ENCODE data around the gene GBE1.
A peak's percentile ranks its signal among the peaks of the same experiment; 100 is the strongest.
"Not testable (repeated sequence)": the region's sequence is repeated elsewhere in the genome, so short reads cannot be mapped to it uniquely, and the experiment has no call there.

GBE1 gene

DNA sequence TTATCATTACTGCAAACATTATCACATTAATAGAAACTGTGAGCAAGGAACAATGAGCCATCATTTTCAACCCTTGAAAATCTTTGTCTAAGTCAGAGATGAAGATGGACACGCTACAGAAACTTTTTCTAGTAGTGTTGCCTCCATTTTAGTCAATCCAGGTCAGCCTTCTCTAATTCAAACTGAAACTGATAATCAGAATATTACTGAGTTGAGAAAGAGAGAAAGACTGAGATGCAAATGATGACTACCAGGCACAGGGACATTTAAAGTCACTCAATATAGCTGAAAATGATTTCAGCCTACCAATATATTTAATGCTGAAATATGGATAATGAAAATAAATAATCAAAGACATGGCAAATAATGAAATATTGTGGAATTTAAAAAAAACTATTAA is 261.4 kb downstream of the GBE1 start:
- H3K9me3 ChIP-seq (ENCODE audit: severe bottlenecking) = no peaks in the 10 kb centered on the region
- no peak overlapping the region for H3K27ac ChIP-seq
- no peaks in the 10 kb centered on the region for H3K27me3 ChIP-seq (ENCODE audit: insufficient read depth, low read depth, severe bottlenecking)
- no peak for DNase-seq
- no peak overlapping the region for H3K4me3 ChIP-seq (ENCODE audit: low read depth, low read length)
- H3K36me3 ChIP-seq = no peaks in the 10 kb centered on the region
- TF ChIP-seq, protein P1, sequence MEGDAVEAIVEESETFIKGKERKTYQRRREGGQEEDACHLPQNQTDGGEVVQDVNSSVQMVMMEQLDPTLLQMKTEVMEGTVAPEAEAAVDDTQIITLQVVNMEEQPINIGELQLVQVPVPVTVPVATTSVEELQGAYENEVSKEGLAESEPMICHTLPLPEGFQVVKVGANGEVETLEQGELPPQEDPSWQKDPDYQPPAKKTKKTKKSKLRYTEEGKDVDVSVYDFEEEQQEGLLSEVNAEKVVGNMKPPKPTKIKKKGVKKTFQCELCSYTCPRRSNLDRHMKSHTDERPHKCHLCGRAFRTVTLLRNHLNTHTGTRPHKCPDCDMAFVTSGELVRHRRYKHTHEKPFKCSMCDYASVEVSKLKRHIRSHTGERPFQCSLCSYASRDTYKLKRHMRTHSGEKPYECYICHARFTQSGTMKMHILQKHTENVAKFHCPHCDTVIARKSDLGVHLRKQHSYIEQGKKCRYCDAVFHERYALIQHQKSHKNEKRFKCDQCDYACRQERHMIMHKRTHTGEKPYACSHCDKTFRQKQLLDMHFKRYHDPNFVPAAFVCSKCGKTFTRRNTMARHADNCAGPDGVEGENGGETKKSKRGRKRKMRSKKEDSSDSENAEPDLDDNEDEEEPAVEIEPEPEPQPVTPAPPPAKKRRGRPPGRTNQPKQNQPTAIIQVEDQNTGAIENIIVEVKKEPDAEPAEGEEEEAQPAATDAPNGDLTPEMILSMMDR (IDR thresholded peaks at IDR 0.05; ENCODE audit: low read depth, low read length) = no peak

DNA sequence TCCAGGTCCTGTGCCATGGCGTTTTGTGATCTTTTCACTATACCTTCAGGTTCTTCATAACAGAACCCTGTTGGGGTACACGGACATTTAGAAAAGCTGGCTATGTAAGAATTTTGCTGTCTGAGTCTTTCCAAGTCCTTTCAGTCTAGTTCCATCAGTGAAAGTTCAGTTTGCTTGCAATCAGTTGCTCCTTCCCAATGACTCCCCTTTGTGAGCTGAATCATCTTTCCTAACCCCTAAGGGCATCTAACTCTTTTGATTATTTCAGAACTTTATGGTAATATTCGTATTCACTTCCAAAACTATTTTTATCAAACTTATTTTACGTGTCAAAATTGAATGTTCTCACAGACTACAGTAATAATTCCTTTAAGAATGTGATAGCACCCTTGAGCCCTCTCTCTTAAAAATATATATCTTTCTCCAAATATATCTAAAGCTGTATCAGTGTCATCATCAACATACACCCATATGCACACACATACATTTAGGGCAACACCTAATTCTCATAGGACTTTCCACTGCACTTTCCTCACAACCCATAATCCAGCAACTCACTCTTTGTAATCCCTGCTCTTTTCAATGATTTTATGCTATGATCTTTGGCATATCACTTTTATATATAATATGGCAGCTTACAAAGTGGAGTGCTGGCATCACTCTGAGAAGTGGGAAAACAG is 263.7 kb downstream of the GBE1 start:
- Histone ChIP-seq H3K27me3 (ENCODE audit: insufficient read depth, low read depth, severe bottlenecking) (no peaks in the 10 kb centered on the region), H3K4me3 (ENCODE audit: low read depth, low read length) (no peak overlapping the region), H3K9me3 (ENCODE audit: severe bottlenecking) (no peaks in the 10 kb centered on the region), H3K27ac (no peak overlapping the region), H3K36me3 (no peaks in the 10 kb centered on the region)
- no peak for DNase-seq
- TF ChIP-seq, protein P1 (IDR thresholded peaks at IDR 0.05; ENCODE audit: low read depth, low read length) = no peak

DNA sequence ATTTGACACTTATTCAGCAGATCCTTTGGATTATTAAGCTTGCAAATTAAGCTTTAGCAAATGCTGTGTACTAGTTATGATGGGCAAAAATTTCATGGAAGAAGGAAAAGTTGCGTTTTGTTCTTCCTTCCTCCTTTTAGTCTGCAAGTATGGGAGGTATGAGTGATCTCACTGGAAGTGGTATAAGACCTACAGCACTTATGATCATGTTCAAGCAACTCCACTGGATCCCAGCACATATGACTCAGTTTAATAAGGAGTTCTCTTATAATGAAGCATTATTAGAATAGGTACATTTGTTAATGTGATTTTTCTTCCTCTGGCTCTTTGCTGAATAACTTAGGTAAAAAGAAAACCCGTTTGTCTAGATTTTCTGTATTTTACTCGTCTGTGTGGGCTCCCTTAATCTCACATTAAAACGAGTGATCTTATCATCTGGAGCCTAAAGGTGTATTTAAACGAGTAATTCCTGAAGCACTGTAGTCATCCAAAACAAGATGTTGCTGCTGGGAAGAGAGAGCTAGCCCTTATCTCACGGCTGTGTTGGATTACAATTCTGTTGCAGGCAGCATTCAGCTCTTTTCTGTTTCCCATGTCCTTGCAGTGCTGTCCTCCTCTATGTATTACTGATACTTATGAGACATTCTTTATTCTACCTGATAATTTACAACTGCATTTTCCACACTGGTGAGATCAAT is 264.9 kb downstream of the GBE1 start:
- H3K9me3 ChIP-seq (ENCODE audit: severe bottlenecking) = no peaks in the 10 kb centered on the region
- no peaks in the 10 kb centered on the region for H3K27me3 ChIP-seq (ENCODE audit: insufficient read depth, low read depth, severe bottlenecking)
- H3K27ac ChIP-seq = no peak overlapping the region
- H3K4me3 ChIP-seq (ENCODE audit: low read depth, low read length) = no peak overlapping the region
- TF ChIP-seq, protein P1 (IDR thresholded peaks at IDR 0.05; ENCODE audit: low read depth, low read length) = no peak
- no peak for DNase-seq
- H3K36me3 ChIP-seq = no peaks in the 10 kb centered on the region

DNA sequence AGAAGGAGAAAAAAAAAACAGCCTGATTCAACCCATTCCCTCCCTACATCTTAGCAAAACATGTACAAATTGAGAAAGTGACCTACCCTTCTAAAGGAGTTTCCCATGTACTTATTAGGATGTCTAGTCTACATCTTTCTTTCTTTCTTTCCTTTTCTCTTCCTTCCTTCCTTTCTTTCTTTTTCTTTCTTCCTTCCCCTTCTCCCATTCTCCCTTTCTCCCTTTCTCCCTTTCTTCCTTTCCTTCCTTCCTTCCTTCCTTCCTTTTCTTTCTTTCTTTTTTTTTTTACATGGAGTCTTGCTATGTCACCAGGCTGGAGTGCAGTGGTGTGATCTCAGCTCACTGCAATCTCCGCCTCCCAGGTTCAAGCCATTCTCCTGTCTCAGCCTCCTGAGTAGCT is 269.0 kb downstream of the GBE1 start:
- not testable (repeated sequence) for H3K4me3 ChIP-seq (ENCODE audit: low read depth, low read length); DNase-seq; H3K9me3 ChIP-seq (ENCODE audit: severe bottlenecking); H3K27me3 ChIP-seq (ENCODE audit: insufficient read depth, low read depth, severe bottlenecking); H3K27ac ChIP-seq; H3K36me3 ChIP-seq

DNA sequence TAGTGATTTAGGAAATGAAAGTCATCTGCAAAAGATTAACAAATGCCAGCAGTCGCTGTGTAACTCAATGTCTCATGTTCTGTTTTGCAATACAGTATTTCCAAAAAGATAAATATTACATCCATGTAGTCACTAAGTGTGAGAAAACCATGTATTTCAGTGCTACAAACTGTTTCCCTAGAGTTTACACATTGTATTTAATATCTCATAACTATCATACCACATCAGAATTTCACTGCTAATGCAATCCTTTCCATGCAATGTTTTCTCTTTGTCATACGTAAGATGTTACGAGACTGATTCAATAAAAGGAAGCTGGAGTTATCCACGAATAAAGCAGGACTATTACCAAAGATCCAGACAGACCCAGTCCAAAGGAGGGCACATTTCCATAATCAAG is 269.4 kb downstream of the GBE1 start:
- Histone ChIP-seq H3K27me3 (ENCODE audit: insufficient read depth, low read depth, severe bottlenecking) (no peaks in the 10 kb centered on the region), H3K4me3 (ENCODE audit: low read depth, low read length) (no peak overlapping the region), H3K36me3 (no peaks in the 10 kb centered on the region), H3K9me3 (ENCODE audit: severe bottlenecking) (no peaks in the 10 kb centered on the region), H3K27ac (no peak overlapping the region)
- no peak for DNase-seq
- TF ChIP-seq, protein P1 (IDR thresholded peaks at IDR 0.05; ENCODE audit: low read depth, low read length) = no peak

DNA sequence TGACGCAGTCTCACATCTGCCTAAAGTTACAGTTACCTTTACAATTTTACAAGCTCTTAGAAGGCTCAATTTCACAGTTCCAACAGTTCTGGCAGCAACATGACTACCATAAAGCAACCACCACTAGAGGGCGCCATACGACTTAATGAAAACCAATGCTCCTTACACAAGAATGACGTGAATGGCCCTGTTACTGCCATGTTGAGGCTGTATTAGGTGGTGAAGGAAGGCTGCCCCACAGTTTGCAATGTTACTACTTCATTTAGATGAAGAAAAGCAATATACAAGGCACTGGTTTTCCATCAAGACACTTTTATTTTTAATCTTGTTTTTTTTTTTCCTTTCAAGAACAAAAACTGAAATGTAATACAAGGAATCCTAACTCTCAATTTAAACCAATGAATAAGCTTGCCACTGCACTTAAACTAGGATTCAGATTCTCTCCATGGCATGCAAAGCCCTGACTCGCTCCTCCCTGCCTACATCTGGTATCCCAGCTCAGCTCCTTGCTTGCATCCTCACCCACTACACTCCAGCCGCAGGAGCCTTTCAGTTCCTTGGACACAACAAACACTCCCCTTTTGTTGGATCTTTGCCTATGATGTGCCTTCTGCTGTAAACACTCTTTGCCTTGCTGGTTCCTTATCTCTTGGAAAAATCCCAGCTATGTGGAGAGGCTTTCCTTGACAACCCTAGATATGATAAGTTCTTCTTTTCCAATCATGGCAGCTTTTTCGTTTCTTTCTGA is 270.7 kb downstream of the GBE1 start:
- Histone ChIP-seq H3K9me3 (ENCODE audit: severe bottlenecking) (no peaks in the 10 kb centered on the region), H3K27ac (no peak overlapping the region), H3K36me3 (no peaks in the 10 kb centered on the region), H3K4me3 (ENCODE audit: low read depth, low read length) (no peak overlapping the region), H3K27me3 (ENCODE audit: insufficient read depth, low read depth, severe bottlenecking) (no peaks in the 10 kb centered on the region)
- peak; percentile 87 for DNase-seq
- TF ChIP-seq, protein P1 (IDR thresholded peaks at IDR 0.05; ENCODE audit: low read depth, low read length) = peak; percentile 72

Measured in WERI-Rb-1 (cell line).